ENCODE results near the gene TTC7B. TPM values are rescaled to one million over a fixed set of nuclear protein-coding genes. Genes with fewer than 3 reads are reported as not detected.
"Not testable (repeated sequence)": the region's sequence is repeated elsewhere in the genome, so short reads cannot be mapped to it uniquely, and the experiment has no call there.

TTC7B gene
- total and polyA plus RNA-seq, 2 of the 13 experiments (the other 11 are each of a cell fraction or from before 2014, with no cell fraction given) = 1.3 to 3.2 TPM

- H2AFZ ChIP-seq (ENCODE audit: low read length); ATAC-seq; in situ Hi-C loops (cut with HindIII; ENCODE audit: extremely low pct_ligation_motif_present, low pct_unique_long_range_greater_than_20kb); FAIRE-seq; H3K36me3 ChIP-seq (replicated peaks in 1 of 2; ENCODE audit: control insufficient read depth in 1 of 2, insufficient read depth in 2 of 2, low read length in 2 of 2); BruUV-seq (replicated peaks); H4K20me1 ChIP-seq (ENCODE audit: insufficient read depth, low read length); H3K9me3 ChIP-seq (ENCODE audit: low read length); CTCF ChIA-PET (ENCODE audit: low intra/inter-chr PET ratio, low total read pairs); H3K27ac ChIP-seq (ENCODE audit: extremely low read length, insufficient read depth, low read length); POLR2A ChIA-PET; H3K27me3 ChIP-seq (ENCODE audit: control insufficient read depth in 1 of 2, insufficient read depth in 2 of 2, low read length in 2 of 2); H3K4me3 ChIP-seq (replicated peaks in 1 of 3; ENCODE audit: insufficient read depth in 1 of 3, low read depth in 2 of 3, low read length in 3 of 3); H3K79me2 ChIP-seq (ENCODE audit: insufficient read depth, low read length); H3K4me2 ChIP-seq (ENCODE audit: low read depth, low read length); H3K9ac ChIP-seq (ENCODE audit: insufficient read depth, low read depth, low read length); intact Hi-C loops (cut with micrococcal nuclease; ENCODE audit: unreplicated experiment); DNase-seq (ENCODE audit: low spot score): not testable (repeated sequence)
- H3K4me1 ChIP-seq (ENCODE audit: insufficient read depth, low read length) = peaks cover 14% of the 10 kb centered on the region
- TF ChIP-seq SETDB1 (CRISPR knock-in tag; IDR thresholded peaks at IDR 0.05; ENCODE audit: borderline replicate concordance) = 0 out of 2 replicates have a peak, but pooled peaks have one; percentile 53
- WGBS (ENCODE audit: low lambda C conversion rate) = 17% methylated on average over 4 of the region's 4 CpGs
Measured at GRCh38 chr14:90823542-90823941, 7.3 kb upstream of the TTC7B start.

- no peak overlapping the region for H3K9ac ChIP-seq (ENCODE audit: insufficient read depth, low read depth, low read length)
- ATAC-seq (no peak), DNase-seq (ENCODE audit: low spot score) (no peak), FAIRE-seq (no peak)
- POLR2A ChIA-PET = no interaction called here
- no peaks in the 10 kb centered on the region for H3K36me3 ChIP-seq (replicated peaks in 1 of 2; ENCODE audit: control insufficient read depth in 1 of 2, insufficient read depth in 2 of 2, low read length in 2 of 2)
- H3K9me3 ChIP-seq (ENCODE audit: low read length) = peaks cover 10% of the 10 kb centered on the region; the same call in 1 of the 2 replicates
- intact Hi-C loops (cut with micrococcal nuclease; ENCODE audit: unreplicated experiment) (no loop called here), in situ Hi-C loops (cut with HindIII; ENCODE audit: extremely low pct_ligation_motif_present, low pct_unique_long_range_greater_than_20kb) (no loop called here)
- no peak overlapping the region for H3K4me2 ChIP-seq (ENCODE audit: low read depth, low read length)
- CTCF ChIA-PET (ENCODE audit: low intra/inter-chr PET ratio, low total read pairs) = no interaction called here
- TF ChIP-seq EED (CRISPR knock-in tag; IDR thresholded peaks at IDR 0.05) (no peak), SRF (IDR thresholded peaks at IDR 0.05; ENCODE audit: low read depth, low read length) (no peak), HCFC1 (IDR thresholded peaks at IDR 0.05; ENCODE audit: low read depth, low read length) (no peak), ZKSCAN5 (CRISPR knock-in tag; IDR thresholded peaks at IDR 0.05) (no peak), ZNF331 (CRISPR knock-in tag; IDR thresholded peaks at IDR 0.05) (no peak), KDM5B (CRISPR knock-in tag; IDR thresholded peaks at IDR 0.05; ENCODE audit: borderline replicate concordance) (no peak)
- H4K20me1 ChIP-seq (ENCODE audit: insufficient read depth, low read length) = no peaks in the 10 kb centered on the region
- WGBS (ENCODE audit: low lambda C conversion rate) = 67% methylated on average over 9 of the region's 11 CpGs
- H3K27me3 ChIP-seq (ENCODE audit: control insufficient read depth in 1 of 2, insufficient read depth in 2 of 2, low read length in 2 of 2) = no peaks in the 10 kb centered on the region; a peak in 1 of 5 replicates
- H2AFZ ChIP-seq (ENCODE audit: low read length) = no peak overlapping the region
- no peak overlapping the region for H3K4me3 ChIP-seq (replicated peaks in 1 of 3; ENCODE audit: insufficient read depth in 1 of 3, low read depth in 2 of 3, low read length in 3 of 3)
- BruUV-seq (replicated peaks) = no TSS peak
- no peaks in the 10 kb centered on the region for H3K79me2 ChIP-seq (ENCODE audit: insufficient read depth, low read length)
- H3K27ac ChIP-seq (ENCODE audit: extremely low read length, insufficient read depth, low read length) = no peak overlapping the region
- peaks cover 11% of the 10 kb centered on the region for H3K4me1 ChIP-seq (ENCODE audit: insufficient read depth, low read length)
Measured at GRCh38 chr14:90820958-90821357, 4.7 kb upstream of the TTC7B start.
